Peyer's patch (tissue), 4 donors: ENCODE results near the gene CFAP97D2.

Source experiments
- POLR2A ChIP-seq, 2 donors: fragments of 450-650 bp; IDR thresholded peaks; one replicate each; pipeline ENCODE4 v1.5.1; 2017; ENCODE audit warnings: antibody characterized with exemption in 2 of 2, mild to moderate bottlenecking in 2 of 2, moderate library complexity in 2 of 2
- TF ChIP-seq, protein P1 (sequence below), 6 experiments: fragments of 450-650 bp in 4 of 6; fragments of 200-600 bp in 2 of 6; sonication (generic) in 1 of 6; IDR thresholded peaks; one replicate each; pipeline ENCODE4 v1.5.1; 2017 to 2019; ENCODE audit warnings: antibody characterized with exemption in 6 of 6, mild to moderate bottlenecking in 3 of 6, moderate library complexity in 1 of 6

DNA sequence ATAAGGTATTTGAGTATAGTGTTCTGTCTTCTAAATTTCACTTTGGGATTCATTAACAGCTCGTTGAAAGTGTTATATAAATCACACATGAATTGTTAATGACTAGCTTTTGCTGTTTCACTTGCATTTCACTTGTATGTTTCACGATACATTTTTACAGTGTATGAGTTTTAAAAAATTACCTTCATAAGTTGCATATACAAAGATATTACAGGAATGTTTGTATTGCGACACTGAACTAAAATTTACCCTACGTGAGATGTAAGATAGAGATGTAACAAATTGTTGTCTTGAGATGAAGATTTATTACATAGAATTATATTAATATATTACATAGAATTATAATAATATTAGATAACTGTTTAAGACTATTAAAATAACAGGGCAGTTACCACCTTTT lies 57.2 kb downstream of the CFAP97D2 start:
- TF ChIP-seq, protein P1, sequence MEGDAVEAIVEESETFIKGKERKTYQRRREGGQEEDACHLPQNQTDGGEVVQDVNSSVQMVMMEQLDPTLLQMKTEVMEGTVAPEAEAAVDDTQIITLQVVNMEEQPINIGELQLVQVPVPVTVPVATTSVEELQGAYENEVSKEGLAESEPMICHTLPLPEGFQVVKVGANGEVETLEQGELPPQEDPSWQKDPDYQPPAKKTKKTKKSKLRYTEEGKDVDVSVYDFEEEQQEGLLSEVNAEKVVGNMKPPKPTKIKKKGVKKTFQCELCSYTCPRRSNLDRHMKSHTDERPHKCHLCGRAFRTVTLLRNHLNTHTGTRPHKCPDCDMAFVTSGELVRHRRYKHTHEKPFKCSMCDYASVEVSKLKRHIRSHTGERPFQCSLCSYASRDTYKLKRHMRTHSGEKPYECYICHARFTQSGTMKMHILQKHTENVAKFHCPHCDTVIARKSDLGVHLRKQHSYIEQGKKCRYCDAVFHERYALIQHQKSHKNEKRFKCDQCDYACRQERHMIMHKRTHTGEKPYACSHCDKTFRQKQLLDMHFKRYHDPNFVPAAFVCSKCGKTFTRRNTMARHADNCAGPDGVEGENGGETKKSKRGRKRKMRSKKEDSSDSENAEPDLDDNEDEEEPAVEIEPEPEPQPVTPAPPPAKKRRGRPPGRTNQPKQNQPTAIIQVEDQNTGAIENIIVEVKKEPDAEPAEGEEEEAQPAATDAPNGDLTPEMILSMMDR (IDR thresholded peaks at IDR 0.05) = no peak
- TF ChIP-seq POLR2A (IDR thresholded peaks at IDR 0.05) = no peak
